ENCODE measurements around the gene NTF3.

- TF ChIP-seq CTCF (IDR thresholded peaks at IDR 0.05) (no peak), POLR2A (IDR thresholded peaks at IDR 0.05) (no peak)
Observed at GRCh38 chr12:5514016-5514415, 82.1 kb downstream of the NTF3 start.

Measured in prostate gland (tissue), 2 donors.